Spleen (tissue), 7 donors: Measurements from ENCODE around the gene KRTAP6-3.

ENCODE experiments used
- CTCF ChIP-seq, 11 experiments: fragments of 200-600 bp in 7 of 11; fragments of 450-650 bp in 4 of 11; sonication (generic) in 4 of 11; IDR thresholded peaks in 8 of 11; conservative IDR thresholded peaks in 3 of 11; 1 replicate in 7 of 11; 2 replicates in 4 of 11; pipeline versions ENCODE4 v1.4.0 to v1.8.0; 2016 to 2021; ENCODE audit warnings: antibody characterized with exemption in 11 of 11, inconsistent platforms in 4 of 11, mild to moderate bottlenecking in 1 of 11
- POLR2A ChIP-seq, 3 donors: fragments of 450-650 bp; IDR thresholded peaks; one replicate each; pipeline ENCODE4 v1.5.1; 2017; ENCODE audit warnings: antibody characterized with exemption in 3 of 3, mild to moderate bottlenecking in 1 of 3
- POLR2AphosphoS5 ChIP-seq, 3 donors: sonication (generic); formaldehyde crosslinking; IDR thresholded peaks; one replicate each; pipeline ENCODE4 v1.5.1; 2017; ENCODE audit warnings: antibody characterized with exemption in 3 of 3
- donor health status: DM: no; HTN: no; CAD: no; lungs with moderate emphysema.
- donor health status: DM: no; HTN: no; CAD: no.
- donor health status: DM: no; HTN: no; CAD: no.

GRCh38 chr21:30592140-30592539 is at the start of gene KRTAP6-3:
- TF ChIP-seq CTCF (IDR thresholded peaks at IDR 0.05 in 8 of 11, conservative IDR thresholded peaks at IDR 0.05 in 3 of 11) (no peak), POLR2A (IDR thresholded peaks at IDR 0.05) (no peak), POLR2AphosphoS5 (IDR thresholded peaks at IDR 0.05) (no peak)
